Ecto neural progenitor cell (in vitro differentiated cells): ENCODE measurements around the gene CNTN5.

Source experiments
- DNase-seq: peaks from one replicate; pipeline ENCODE4 v3.0.0-alpha.2; 2018; ENCODE audit warnings: low spot score

The CNTN5 gene

GRCh38 chr11:100329352-100329751 lies 1308.6 kb downstream of the CNTN5 start:
- no peak for DNase-seq

- no peak for DNase-seq
Observed at GRCh38 chr11:100336873-100337272, 1316.1 kb downstream of the CNTN5 start.

GRCh38 chr11:100338144-100338840 lies 1317.5 kb downstream of the CNTN5 start:
- DNase-seq, result no peak

GRCh38 chr11:100340466-100341319 lies 1319.9 kb downstream of the CNTN5 start:
- DNase-seq, result no peak

- DNase-seq, result no peak
Observed at GRCh38 chr11:100353083-100353482, 1332.3 kb downstream of the CNTN5 start.

- no peak for DNase-seq
Observed at GRCh38 chr11:100354736-100355135, 1334.0 kb downstream of the CNTN5 start.

- no peak for DNase-seq
Observed at GRCh38 chr11:100356035-100356434, 1335.3 kb downstream of the CNTN5 start.

GRCh38 chr11:100359281-100359680 lies 1338.5 kb downstream of the CNTN5 start:
- no peak for DNase-seq

- no peak for DNase-seq
Observed at GRCh38 chr11:100367892-100368291, 1347.1 kb downstream of the CNTN5 start.

- no peak for DNase-seq
Observed at GRCh38 chr11:100383357-100383865, 1362.7 kb downstream of the CNTN5 start.

GRCh38 chr11:100396266-100396665 lies 1375.5 kb downstream of the CNTN5 start:
- DNase-seq, result no peak

GRCh38 chr11:100397401-100397800 lies 1376.7 kb downstream of the CNTN5 start:
- no peak for DNase-seq

- DNase-seq, result no peak
Observed at GRCh38 chr11:100403816-100404215, 1383.1 kb downstream of the CNTN5 start.

- no peak for DNase-seq
Observed at GRCh38 chr11:100404907-100405306, 1384.2 kb downstream of the CNTN5 start.
